Pancreas (tissue), 10 donors: ENCODE measurements around the gene SLC45A1. TPM values are rescaled to one million over a fixed set of nuclear protein-coding genes. Genes with fewer than 3 reads are reported as not detected.

Experiments used
- ATAC-seq, 4 donors: fragments of 200-7000 bp; cut with Tn5 transposase; one replicate each; pipeline versions ENCODE4 v1.8.0 to v1.9.1; 2020; ENCODE audit warnings: mild to moderate bottlenecking in 4 of 4, moderate library complexity in 4 of 4
- DNase-seq, 6 donors: peaks; one replicate each; pipeline ENCODE4 v3.0.0-alpha.2; 2020
- FAIRE-seq: peaks from 2 replicates; lab custom pipeline; 2012; peaks lifted over from hg19 to GRCh38; lab: Jason Lieb, UNC
- H3K27ac ChIP-seq, 4 donors: fragments of 200-600 bp; sonication (generic); 1 replicate in 3 of 4; 2 replicates in 1 of 4; pipeline versions ENCODE4 v1.5.0 to v1.8.0; 2020
- H3K27me3 ChIP-seq, 4 donors: fragments of 200-600 bp; one replicate each; pipeline ENCODE4 v1.8.0; 2021
- H3K36me3 ChIP-seq, 3 donors: fragments of 200-600 bp; sonication (generic) in 1 of 3; one replicate each; pipeline versions ENCODE4 v1.5.0 to v1.8.0; 2020 to 2021
- H3K4me1 ChIP-seq, 3 donors: fragments of 200-600 bp; one replicate each; pipeline ENCODE4 v1.8.0; 2021
- H3K4me3 ChIP-seq, 4 donors: fragments of 200-600 bp; sonication (generic) in 2 of 4; one replicate each; pipeline versions ENCODE4 v1.5.0 to v1.8.0; 2020 to 2021
- H3K9me3 ChIP-seq, 4 donors: fragments of 200-600 bp; one replicate each; pipeline ENCODE4 v1.8.0; 2021
- WGBS, 2 donors: extraction: QIAGEN DNeasy Blood & Tissue Kit; methylation state at CpG; one replicate each; pipeline ENCODE4 v1.1.7; 2013; 5-methylcytosine and 5-hydroxymethylcytosine counted together
- intact Hi-C, 3 donors: fragments of 100-400 bp; cut with DNase I; formaldehyde crosslinking; loops; one replicate each; pipeline versions ENCODE4 v1.11.1 to v1.14.2; 2022
- polyA plus RNA-seq, 2 donors: library from polyadenylated mRNA; stranded (reverse); fragments of 200-250 nt; gene quantifications; one replicate each; pipeline ENCODE4 v1.2.3, GENCODE V29; 2013
- total RNA-seq, 6 donors: library from RNA; stranded (reverse); fragmentation: NEBNext Ultra II Directional in 4 of 6; extraction: Animal tissue kit (Norgen Biotek cat#: 25700) in 4 of 6; gene quantifications; one replicate each; pipeline versions ENCODE4 v1.2.1 to v1.2.4, GENCODE V29; 2021 to 2023
- TF ChIP-seq, protein P1 (sequence below), 4 donors: fragments of 200-600 bp; sonication (generic) in 3 of 4; IDR thresholded peaks; one replicate each; pipeline versions ENCODE4 v1.5.0 to v1.8.0; 2021; ENCODE audit warnings: antibody characterized with exemption in 4 of 4
- donor health status: healthy with polysubstance abuse.
- donor health status: DM: no; HTN: no; CAD: no; lungs with moderate emphysema.
- donor health status: DM: no; HTN: no; CAD: no.
- donor health status: control.
- donor health status: control.
- donor health status: Bipolar disorder and iron deficiency.
- donor health status: DM: yes; HTN: yes; CAD: no.
- donor health status: DM: no; HTN: no; CAD: no.
- donor health status: DM: no; HTN: no; CAD: no.
- donor health status: DM: yes; HTN: yes; CAD: no.

Gene SLC45A1
- total and polyA plus RNA-seq, 8 donors: 0.16 to 1.8 (median 0.53) TPM

DNA sequence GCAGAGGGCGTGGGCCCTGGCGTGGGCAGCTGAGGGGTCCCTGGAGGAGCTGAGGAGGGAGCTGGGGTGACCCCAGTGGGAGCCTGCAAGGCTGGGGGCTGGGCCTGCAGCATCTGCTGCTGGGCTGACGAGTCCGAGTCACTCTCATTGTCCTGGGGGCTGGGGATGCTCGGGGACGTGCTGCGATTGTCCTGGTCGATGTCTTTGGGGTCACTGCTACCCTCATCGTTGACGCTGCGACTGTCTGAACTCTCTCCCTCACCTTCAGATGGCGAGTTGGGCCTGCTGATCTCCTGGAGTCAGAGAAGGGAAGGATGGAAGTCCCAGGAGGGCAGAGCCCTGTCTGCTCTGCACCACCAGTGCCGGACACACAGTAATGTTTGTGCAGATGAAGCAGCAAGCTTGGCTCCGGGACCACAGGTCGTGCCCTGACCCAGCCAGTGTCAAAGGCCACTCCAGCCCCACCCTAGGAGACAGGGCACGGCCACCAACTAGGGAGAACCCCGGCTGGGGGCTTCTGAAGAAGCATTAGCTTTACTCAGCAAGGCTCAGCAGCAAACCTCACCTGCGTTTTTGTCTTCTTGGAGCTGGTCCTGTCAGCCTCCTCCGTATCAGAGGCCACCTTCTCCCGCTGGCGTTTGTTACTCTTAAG is 43.4 kb downstream of the SLC45A1 start:
- TF ChIP-seq, protein P1, sequence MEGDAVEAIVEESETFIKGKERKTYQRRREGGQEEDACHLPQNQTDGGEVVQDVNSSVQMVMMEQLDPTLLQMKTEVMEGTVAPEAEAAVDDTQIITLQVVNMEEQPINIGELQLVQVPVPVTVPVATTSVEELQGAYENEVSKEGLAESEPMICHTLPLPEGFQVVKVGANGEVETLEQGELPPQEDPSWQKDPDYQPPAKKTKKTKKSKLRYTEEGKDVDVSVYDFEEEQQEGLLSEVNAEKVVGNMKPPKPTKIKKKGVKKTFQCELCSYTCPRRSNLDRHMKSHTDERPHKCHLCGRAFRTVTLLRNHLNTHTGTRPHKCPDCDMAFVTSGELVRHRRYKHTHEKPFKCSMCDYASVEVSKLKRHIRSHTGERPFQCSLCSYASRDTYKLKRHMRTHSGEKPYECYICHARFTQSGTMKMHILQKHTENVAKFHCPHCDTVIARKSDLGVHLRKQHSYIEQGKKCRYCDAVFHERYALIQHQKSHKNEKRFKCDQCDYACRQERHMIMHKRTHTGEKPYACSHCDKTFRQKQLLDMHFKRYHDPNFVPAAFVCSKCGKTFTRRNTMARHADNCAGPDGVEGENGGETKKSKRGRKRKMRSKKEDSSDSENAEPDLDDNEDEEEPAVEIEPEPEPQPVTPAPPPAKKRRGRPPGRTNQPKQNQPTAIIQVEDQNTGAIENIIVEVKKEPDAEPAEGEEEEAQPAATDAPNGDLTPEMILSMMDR (IDR thresholded peaks at IDR 0.05): no peak
- Histone ChIP-seq H3K4me3 (no peak overlapping the region), H3K4me1 (no peaks in the 10 kb centered on the region), H3K27me3 (no peaks in the 10 kb centered on the region), H3K36me3 (peaks cover 4 to 76% (median 37%) of the 10 kb centered on the region in 3 donors), H3K27ac (no peak overlapping the region), H3K9me3 (no peaks in the 10 kb centered on the region)
- no peak for ATAC-seq
- 89% methylated on average over 21 of the region's 21 CpGs for WGBS, 2 donors
- intact Hi-C loops: loop anchor here in 1 of 3 donors (10.0 kb wide), 1 partner anchor 373 kb away; no protein-coding TSS in a partner anchor
- DNase-seq: no peak
- no peak for FAIRE-seq

- intact Hi-C loops: loop anchor here in 1 of 3 donors (10.0 kb wide), 1 partner anchor 372 kb away; no protein-coding TSS in a partner anchor
- ATAC-seq: no peak
Measured at GRCh38 chr1:8362701-8363101, 44.8 kb downstream of the SLC45A1 start.

GRCh38 chr1:8363186-8363766 is 45.4 kb downstream of the SLC45A1 start:
- FAIRE-seq (no peak), DNase-seq (no peak), ATAC-seq (no peak)
- Histone ChIP-seq H3K4me1 (peaks cover 8 to 9% (median 8%) of the 10 kb centered on the region in 3 donors), H3K27ac (no peak overlapping the region), H3K27me3 (no peaks in the 10 kb centered on the region), H3K9me3 (no peaks in the 10 kb centered on the region), H3K4me3 (no peak overlapping the region), H3K36me3 (peaks cover 4 to 57% (median 22%) of the 10 kb centered on the region in 3 donors)
- intact Hi-C loops: loop anchor here in 1 of 3 donors (10.0 kb wide), 1 partner anchor 372 kb away; no protein-coding TSS in a partner anchor
- WGBS, 2 donors: 77 to 80% methylated on average over 8 of the region's 8 CpGs
- TF ChIP-seq, protein P1 (IDR thresholded peaks at IDR 0.05): no peak

More at GRCh38 chr1:8362701-8363101, 44.8 kb downstream of the SLC45A1 start:
- TF ChIP-seq, protein P1 (IDR thresholded peaks at IDR 0.05): no peak
- H3K27ac ChIP-seq: no peak overlapping the region
- no peak for FAIRE-seq
- H3K9me3 ChIP-seq: no peaks in the 10 kb centered on the region
- no peaks in the 10 kb centered on the region for H3K27me3 ChIP-seq
- DNase-seq: no peak
- H3K4me1 ChIP-seq: peaks cover 3 to 4% (median 4%) of the 10 kb centered on the region in 3 donors
- peaks cover 4 to 62% (median 28%) of the 10 kb centered on the region in 3 donors for H3K36me3 ChIP-seq
- H3K4me3 ChIP-seq: no peak overlapping the region
- WGBS, 2 donors: 90 to 96% methylated on average over 13 of the region's 13 CpGs

- Histone ChIP-seq H3K9me3 (no peaks in the 10 kb centered on the region), H3K27me3 (no peaks in the 10 kb centered on the region), H3K4me3 (no peak overlapping the region), H3K36me3 (peaks cover 4 to 51% (median 17%) of the 10 kb centered on the region in 3 donors), H3K4me1 (peaks cover 8 to 10% (median 9%) of the 10 kb centered on the region in 3 donors), H3K27ac (no peak overlapping the region)
- intact Hi-C loops: loop anchor here in 1 of 3 donors (10.0 kb wide), 1 partner anchor 371 kb away; no protein-coding TSS in a partner anchor
- 84 to 85% methylated on average over 18 of the region's 18 CpGs for WGBS, 2 donors
- FAIRE-seq (no peak), DNase-seq (no peak), ATAC-seq (no peak)
- TF ChIP-seq, protein P1 (IDR thresholded peaks at IDR 0.05): no peak
Measured at GRCh38 chr1:8363767-8364301, 45.9 kb downstream of the SLC45A1 start.
